Neural progenitor cell (in vitro differentiated cells): ENCODE data around the gene CTSO. TPM values are rescaled to one million over a fixed set of nuclear protein-coding genes. Genes with fewer than 3 reads are reported as not detected.

Experiments used
- DNase-seq: peaks from one replicate; pipeline ENCODE4 v3.0.0-alpha.2; 2016; ENCODE audit warnings: low spot score
- H2AFZ ChIP-seq: fragments of 200-600 bp; sonication (generic); replicated peaks from 2 replicates; pipeline ENCODE4 v1.6.1; 2016; ENCODE audit warnings: antibody characterized with exemption
- H3F3A ChIP-seq: fragments of 200-600 bp; sonication (generic); 2 replicates; pipeline ENCODE4 v1.6.1; 2016; ENCODE audit warnings: antibody characterized with exemption, low read depth
- H3K27ac ChIP-seq: fragments of 200-600 bp; sonication (generic); 2 replicates; pipeline ENCODE4 v1.5.1; 2016; ENCODE audit warnings: mild to moderate bottlenecking
- H3K27me3 ChIP-seq: fragments of 200-600 bp; sonication (generic); 2 replicates; pipeline ENCODE4 v1.6.1; 2016; ENCODE audit warnings: mild to moderate bottlenecking, moderate library complexity
- H3K36me3 ChIP-seq: fragments of 200-600 bp; sonication (generic); 2 replicates; pipeline ENCODE4 v1.5.1; 2016
- H3K4me1 ChIP-seq: fragments of 200-600 bp; sonication (generic); 2 replicates; pipeline ENCODE4 v1.6.1; 2016; ENCODE audit warnings: mixed run types
- H3K4me2 ChIP-seq: fragments of 200-600 bp; sonication (generic); 2 replicates; pipeline ENCODE4 v1.6.1; 2016
- H3K4me3 ChIP-seq: fragments of 200-600 bp; sonication (generic); 2 replicates; pipeline ENCODE4 v1.5.1; 2016
- H3K79me2 ChIP-seq: fragments of 200-600 bp; sonication (generic); 2 replicates; pipeline ENCODE4 v1.6.1; 2016; ENCODE audit warnings: low read depth
- H3K9ac ChIP-seq: fragments of 200-600 bp; sonication (generic); 2 replicates; pipeline ENCODE4 v1.6.1; 2016
- H3K9me3 ChIP-seq: fragments of 200-600 bp; sonication (generic); 2 replicates; pipeline ENCODE4 v1.5.1; 2016; ENCODE audit warnings: low read depth
- H4K20me1 ChIP-seq: fragments of 200-600 bp; sonication (generic); 2 replicates; pipeline ENCODE4 v1.6.1; 2016; ENCODE audit warnings: low read depth
- H3K27ac Mint-ChIP-seq: 3 replicates; pipeline ENCODE4 v1.8.0; 2021; ENCODE audit warnings: mixed read lengths
- H3K27me3 Mint-ChIP-seq: 2 replicates; pipeline ENCODE4 v1.8.0; 2022; ENCODE audit warnings: low read depth, mild to moderate bottlenecking, inconsistent platforms, moderate library complexity, mixed read lengths; ENCODE audit not compliant: insufficient read depth
- H3K36me3 Mint-ChIP-seq: 3 replicates; pipeline ENCODE4 v1.8.0; 2021; ENCODE audit warnings: mixed read lengths
- H3K4me1 Mint-ChIP-seq: 3 replicates; pipeline ENCODE4 v1.8.0; 2021; ENCODE audit warnings: mixed read lengths
- H3K4me3 Mint-ChIP-seq: 3 replicates; pipeline ENCODE4 v1.8.0; 2021; ENCODE audit warnings: mild to moderate bottlenecking, moderate library complexity, mixed read lengths
- H3K9me3 Mint-ChIP-seq: 3 replicates; pipeline ENCODE4 v1.8.0; 2020; ENCODE audit warnings: mixed read lengths
- CTCF ChIP-seq: fragments of 200-600 bp; sonication (generic); IDR thresholded peaks from 2 replicates; pipeline ENCODE4 v1.5.1; 2017; ENCODE audit warnings: antibody characterized with exemption, mild to moderate bottlenecking
- EZH2 ChIP-seq: fragments of 200-600 bp; sonication (generic); IDR thresholded peaks from 2 replicates; pipeline ENCODE4 v1.6.1; 2017; ENCODE audit warnings: antibody characterized with exemption, mild to moderate bottlenecking, moderate library complexity
- EZH2phosphoT487 ChIP-seq: fragments of 200-600 bp; sonication (generic); IDR thresholded peaks from 2 replicates; pipeline ENCODE4 v1.6.1; 2017; ENCODE audit warnings: antibody characterized with exemption
- total RNA-seq: library from RNA; depleted of rRNA; stranded (reverse); fragments of >200 nt; gene quantifications from 2 replicates; pipeline ENCODE4 v1.2.3, GENCODE V29; 2015; ENCODE audit warnings: low replicate concordance

Gene CTSO
- total RNA-seq, 1 donor from 2014 or later, result 3.2 TPM

GRCh38 chr4:155930330-155930729, 23.3 kb downstream of the CTSO start:
- H3K4me3 Mint-ChIP-seq, result no peak overlapping the region

GRCh38 chr4:155929833-155930232, 23.8 kb downstream of the CTSO start:
- DNase-seq, result no peak
- Mint-ChIP-seq H3K36me3 (peaks cover 1% of the 10 kb centered on the region), H3K4me1 (no peaks in the 10 kb centered on the region), H3K27ac (no peak overlapping the region), H3K27me3 (no peaks in the 10 kb centered on the region), H3K9me3 (peaks cover 8% of the 10 kb centered on the region), H3K4me3 (no peak overlapping the region)
- Histone ChIP-seq H3K9ac (no peak overlapping the region), H3K36me3 (no peaks in the 10 kb centered on the region), H3K4me2 (no peak overlapping the region), H3K27me3 (no peaks in the 10 kb centered on the region), H2AFZ (no peak overlapping the region), H3K4me1 (no peaks in the 10 kb centered on the region), H3K4me3 (no peak overlapping the region), H3K79me2 (no peaks in the 10 kb centered on the region), H3K27ac (no peak overlapping the region), H3F3A (no peaks in the 10 kb centered on the region), H4K20me1 (no peaks in the 10 kb centered on the region), H3K9me3 (no peaks in the 10 kb centered on the region)
- TF ChIP-seq EZH2phosphoT487, result no peak
- no peak for TF ChIP-seq CTCF
- no peak for TF ChIP-seq EZH2

More at GRCh38 chr4:155930330-155930729, 23.3 kb downstream of the CTSO start:
- Mint-ChIP-seq H3K9me3 (peaks cover 8% of the 10 kb centered on the region), H3K4me1 (peaks cover 3% of the 10 kb centered on the region), H3K27ac (no peak overlapping the region), H3K36me3 (peaks cover 1% of the 10 kb centered on the region), H3K27me3 (no peaks in the 10 kb centered on the region)
- Histone ChIP-seq H3K27me3 (no peaks in the 10 kb centered on the region), H3K27ac (no peak overlapping the region), H3K9me3 (no peaks in the 10 kb centered on the region), H3K4me3 (no peak overlapping the region), H3F3A (no peaks in the 10 kb centered on the region), H3K36me3 (no peaks in the 10 kb centered on the region), H4K20me1 (no peaks in the 10 kb centered on the region), H3K79me2 (no peaks in the 10 kb centered on the region), H3K9ac (no peak overlapping the region), H2AFZ (no peak overlapping the region), H3K4me2 (no peak overlapping the region), H3K4me1 (no peaks in the 10 kb centered on the region)
- TF ChIP-seq EZH2phosphoT487 (no peak), EZH2 (no peak), CTCF (no peak)
- no peak for DNase-seq

- TF ChIP-seq EZH2phosphoT487, result no peak
- TF ChIP-seq CTCF, result no peak
- TF ChIP-seq EZH2, result no peak
- H3K9me3 Mint-ChIP-seq, result peaks cover 2% of the 10 kb centered on the region
These were observed 29.0 kb downstream of the CTSO start for GRCh38 chr4:155924637-155925036.

More at GRCh38 chr4:155924637-155925036, 29.0 kb downstream of the CTSO start:
- Histone ChIP-seq H3K9me3 (no peaks in the 10 kb centered on the region), H3K4me1 (no peaks in the 10 kb centered on the region), H3K9ac (no peak overlapping the region), H3K27me3 (no peaks in the 10 kb centered on the region), H3K27ac (no peak overlapping the region), H3K36me3 (no peaks in the 10 kb centered on the region), H3K4me3 (no peak overlapping the region), H3K4me2 (no peak overlapping the region), H4K20me1 (no peaks in the 10 kb centered on the region), H2AFZ (no peak overlapping the region), H3K79me2 (no peaks in the 10 kb centered on the region), H3F3A (no peaks in the 10 kb centered on the region)
- no peak for DNase-seq
- Mint-ChIP-seq H3K4me1 (no peaks in the 10 kb centered on the region), H3K4me3 (no peak overlapping the region), H3K36me3 (peaks cover 1% of the 10 kb centered on the region), H3K27ac (no peak overlapping the region), H3K27me3 (no peaks in the 10 kb centered on the region)
